ENCODE results near the gene ANXA6.
A peak's percentile ranks its signal among the peaks of the same experiment; 100 is the strongest.

ANXA6 gene

GRCh38 chr5:151060742-151061141 is 96.8 kb downstream of the ANXA6 start:
- DNase-seq: no peak

- DNase-seq: no peak
These were observed 98.6 kb downstream of the ANXA6 start for GRCh38 chr5:151058891-151059489.

GRCh38 chr5:151058301-151058700 is 99.3 kb downstream of the ANXA6 start:
- no peak for DNase-seq

GRCh38 chr5:151056379-151057325 is 100.9 kb downstream of the ANXA6 start:
- DNase-seq: no peak

- no peak for DNase-seq
These were observed 102.2 kb downstream of the ANXA6 start for GRCh38 chr5:151055336-151055735.

- no peak for DNase-seq
These were observed 102.9 kb downstream of the ANXA6 start for GRCh38 chr5:151054709-151055108.

GRCh38 chr5:151053796-151054462 is 103.7 kb downstream of the ANXA6 start:
- no peak for DNase-seq

GRCh38 chr5:151052836-151053235 is 104.7 kb downstream of the ANXA6 start:
- no peak for DNase-seq

- no peak for DNase-seq
These were observed 105.5 kb downstream of the ANXA6 start for GRCh38 chr5:151051931-151052608.

GRCh38 chr5:151051066-151051930 is 106.3 kb downstream of the ANXA6 start:
- DNase-seq: peak; percentile 12
